HL-60 (cell line): ENCODE results near the gene MOB3B.

Experiments
- DNase-seq, 2 experiments: peaks; one replicate each; pipeline ENCODE4 v3.0.0-alpha.2; 2010 to 2020; ENCODE audit warnings: low read depth in 1 of 2, low spot score in 1 of 2
- H3K27ac ChIP-seq: fragments of 250-450 bp; sonication (Bioruptor Pico); replicated peaks from 2 replicates; pipeline ENCODE4 v1.5.1; 2020; ENCODE audit warnings: mild to moderate bottlenecking, moderate library complexity
- H3K27me3 ChIP-seq: fragments of 250-450 bp; sonication (Bioruptor Pico); 2 replicates; pipeline ENCODE4 v1.5.1; 2021; ENCODE audit warnings: mild to moderate bottlenecking, moderate library complexity; ENCODE audit not compliant: insufficient read depth, poor library complexity, severe bottlenecking
- H3K4me3 ChIP-seq: replicated peaks from 2 replicates; pipeline ENCODE4 v1.5.1; 2011; ENCODE audit warnings: mild to moderate bottlenecking, control low read depth, low read length; ENCODE audit not compliant: insufficient read depth
- GABPA ChIP-seq: IDR thresholded peaks from 2 replicates; pipeline ENCODE4 v1.6.1; 2012; ENCODE audit warnings: low read depth
- POLR2AphosphoS5 ChIP-seq: IDR thresholded peaks from 2 replicates; pipeline ENCODE4 v1.6.1; 2012; ENCODE audit warnings: low read depth
- SPI1 ChIP-seq: IDR thresholded peaks from 2 replicates; pipeline ENCODE4 v1.6.1; 2012; ENCODE audit warnings: low read depth, mild to moderate bottlenecking, borderline replicate concordance
- TF ChIP-seq, protein P1 (sequence below): IDR thresholded peaks from 2 replicates; pipeline ENCODE4 v1.6.1; 2012; ENCODE audit warnings: low read depth; ENCODE audit not compliant: insufficient replicate concordance
- TF ChIP-seq, protein P2 (sequence below): IDR thresholded peaks from one replicate; pipeline ENCODE4 v1.5.1; 2011; ENCODE audit warnings: low read length, control low read depth, inconsistent platforms; ENCODE audit not compliant: insufficient read depth

MOB3B gene

GRCh38 chr9:27340285-27340674 is 189.3 kb downstream of the MOB3B start:
- H3K4me3 ChIP-seq = no peak overlapping the region
- H3K27ac ChIP-seq = no peak overlapping the region
- TF ChIP-seq, protein P1, sequence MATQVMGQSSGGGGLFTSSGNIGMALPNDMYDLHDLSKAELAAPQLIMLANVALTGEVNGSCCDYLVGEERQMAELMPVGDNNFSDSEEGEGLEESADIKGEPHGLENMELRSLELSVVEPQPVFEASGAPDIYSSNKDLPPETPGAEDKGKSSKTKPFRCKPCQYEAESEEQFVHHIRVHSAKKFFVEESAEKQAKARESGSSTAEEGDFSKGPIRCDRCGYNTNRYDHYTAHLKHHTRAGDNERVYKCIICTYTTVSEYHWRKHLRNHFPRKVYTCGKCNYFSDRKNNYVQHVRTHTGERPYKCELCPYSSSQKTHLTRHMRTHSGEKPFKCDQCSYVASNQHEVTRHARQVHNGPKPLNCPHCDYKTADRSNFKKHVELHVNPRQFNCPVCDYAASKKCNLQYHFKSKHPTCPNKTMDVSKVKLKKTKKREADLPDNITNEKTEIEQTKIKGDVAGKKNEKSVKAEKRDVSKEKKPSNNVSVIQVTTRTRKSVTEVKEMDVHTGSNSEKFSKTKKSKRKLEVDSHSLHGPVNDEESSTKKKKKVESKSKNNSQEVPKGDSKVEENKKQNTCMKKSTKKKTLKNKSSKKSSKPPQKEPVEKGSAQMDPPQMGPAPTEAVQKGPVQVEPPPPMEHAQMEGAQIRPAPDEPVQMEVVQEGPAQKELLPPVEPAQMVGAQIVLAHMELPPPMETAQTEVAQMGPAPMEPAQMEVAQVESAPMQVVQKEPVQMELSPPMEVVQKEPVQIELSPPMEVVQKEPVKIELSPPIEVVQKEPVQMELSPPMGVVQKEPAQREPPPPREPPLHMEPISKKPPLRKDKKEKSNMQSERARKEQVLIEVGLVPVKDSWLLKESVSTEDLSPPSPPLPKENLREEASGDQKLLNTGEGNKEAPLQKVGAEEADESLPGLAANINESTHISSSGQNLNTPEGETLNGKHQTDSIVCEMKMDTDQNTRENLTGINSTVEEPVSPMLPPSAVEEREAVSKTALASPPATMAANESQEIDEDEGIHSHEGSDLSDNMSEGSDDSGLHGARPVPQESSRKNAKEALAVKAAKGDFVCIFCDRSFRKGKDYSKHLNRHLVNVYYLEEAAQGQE = no peak
- TF ChIP-seq GABPA (no peak), SPI1 (no peak), POLR2AphosphoS5 (no peak)
- TF ChIP-seq, protein P2, sequence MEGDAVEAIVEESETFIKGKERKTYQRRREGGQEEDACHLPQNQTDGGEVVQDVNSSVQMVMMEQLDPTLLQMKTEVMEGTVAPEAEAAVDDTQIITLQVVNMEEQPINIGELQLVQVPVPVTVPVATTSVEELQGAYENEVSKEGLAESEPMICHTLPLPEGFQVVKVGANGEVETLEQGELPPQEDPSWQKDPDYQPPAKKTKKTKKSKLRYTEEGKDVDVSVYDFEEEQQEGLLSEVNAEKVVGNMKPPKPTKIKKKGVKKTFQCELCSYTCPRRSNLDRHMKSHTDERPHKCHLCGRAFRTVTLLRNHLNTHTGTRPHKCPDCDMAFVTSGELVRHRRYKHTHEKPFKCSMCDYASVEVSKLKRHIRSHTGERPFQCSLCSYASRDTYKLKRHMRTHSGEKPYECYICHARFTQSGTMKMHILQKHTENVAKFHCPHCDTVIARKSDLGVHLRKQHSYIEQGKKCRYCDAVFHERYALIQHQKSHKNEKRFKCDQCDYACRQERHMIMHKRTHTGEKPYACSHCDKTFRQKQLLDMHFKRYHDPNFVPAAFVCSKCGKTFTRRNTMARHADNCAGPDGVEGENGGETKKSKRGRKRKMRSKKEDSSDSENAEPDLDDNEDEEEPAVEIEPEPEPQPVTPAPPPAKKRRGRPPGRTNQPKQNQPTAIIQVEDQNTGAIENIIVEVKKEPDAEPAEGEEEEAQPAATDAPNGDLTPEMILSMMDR = no peak
- no peak for DNase-seq
- no peaks in the 10 kb centered on the region for H3K27me3 ChIP-seq

DNA sequence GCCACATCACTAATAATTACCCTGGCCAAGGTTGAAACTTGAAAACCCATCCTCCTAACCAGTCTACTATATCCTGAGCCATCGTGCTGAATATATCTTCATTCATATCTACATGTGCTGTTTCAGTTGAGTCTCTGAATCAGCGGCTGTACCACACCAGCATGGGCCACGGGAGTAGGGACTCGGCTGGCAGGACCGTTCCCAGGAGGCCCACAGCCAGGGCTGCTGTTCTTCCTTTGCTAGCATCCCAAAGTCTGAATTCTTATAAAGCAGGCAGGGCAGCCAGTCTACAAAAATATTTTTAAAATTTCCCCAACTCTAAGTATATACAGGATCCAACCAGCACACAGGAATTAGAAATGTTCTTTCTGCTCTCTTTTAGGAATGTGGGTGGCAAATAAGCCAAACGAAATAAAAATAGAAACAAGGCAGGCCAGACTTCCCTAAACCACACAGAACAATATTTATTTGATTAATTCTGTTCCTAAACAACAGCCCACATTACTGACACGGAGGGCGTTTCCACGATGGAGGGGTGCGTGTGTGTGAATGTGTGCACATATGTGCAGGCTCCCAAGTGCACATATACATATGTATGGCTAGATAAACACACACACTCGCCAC is 189.8 kb downstream of the MOB3B start:
- TF ChIP-seq, protein P2 = no peak
- TF ChIP-seq GABPA (no peak), POLR2AphosphoS5 (no peak), SPI1 (no peak)
- TF ChIP-seq, protein P1 = no peak
- DNase-seq = no peak
- no peak overlapping the region for H3K27ac ChIP-seq
- no peak overlapping the region for H3K4me3 ChIP-seq
- no peaks in the 10 kb centered on the region for H3K27me3 ChIP-seq

GRCh38 chr9:27338527-27338903 is 191.1 kb downstream of the MOB3B start:
- DNase-seq = no peak
- Histone ChIP-seq H3K27ac (no peak overlapping the region), H3K27me3 (no peaks in the 10 kb centered on the region), H3K4me3 (no peak overlapping the region)
- TF ChIP-seq GABPA (no peak), SPI1 (no peak)

GRCh38 chr9:27337833-27338526 is 191.6 kb downstream of the MOB3B start:
- no peak overlapping the region for H3K27ac ChIP-seq
- TF ChIP-seq POLR2AphosphoS5 = no peak
- no peak for TF ChIP-seq GABPA
- TF ChIP-seq, protein P1 = no peak
- TF ChIP-seq SPI1 = no peak
- TF ChIP-seq, protein P2 = no peak

More at GRCh38 chr9:27337833-27338526, 191.6 kb downstream of the MOB3B start:
- H3K4me3 ChIP-seq = no peak overlapping the region
- no peak for DNase-seq
- no peaks in the 10 kb centered on the region for H3K27me3 ChIP-seq
